Caki2 (cell line): Measurements from ENCODE around the gene PNLIPRP2. TPM values are rescaled to one million over a fixed set of nuclear protein-coding genes. Genes with fewer than 3 reads are reported as not detected.

ENCODE experiments used
- DNase-seq: peaks from one replicate; pipeline ENCODE4 v3.0.0-alpha.2; 2015; ENCODE audit warnings: low read depth
- in situ Hi-C: cut with HindIII; loops from 2 replicates; pipeline ENCODE4 v1.10.0; 2016; ENCODE audit warnings: low sequenced_read_pairs, low pct_unique_long_range_greater_than_20kb, mixed read lengths
- total RNA-seq: library from RNA; depleted of rRNA; stranded (reverse); fragments of >200 nt; shearing (Covaris generic); gene quantifications from 2 replicates; pipeline ENCODE4 v1.2.3, GENCODE V29; 2014; ENCODE audit warnings: low replicate concordance

The PNLIPRP2 gene
- total RNA-seq, 1 experiment from 2014 or later, result not detected

- no peak for DNase-seq
- in situ Hi-C loops, result loop anchor here (25.0 kb wide), 1 partner anchor 551 kb away; the partner anchor contains the start of gene KCNK18
Observed at GRCh38 chr10:116636385-116636784, 15.6 kb downstream of the PNLIPRP2 start.

- in situ Hi-C loops, result loop anchor here (25.0 kb wide), 1 partner anchor 550 kb away; the partner anchor contains the start of gene KCNK18
- no peak for DNase-seq
Observed at GRCh38 chr10:116636976-116637375, 16.2 kb downstream of the PNLIPRP2 start.

GRCh38 chr10:116637830-116638229 is 17.1 kb downstream of the PNLIPRP2 start:
- in situ Hi-C loops, result loop anchor here (25.0 kb wide), 1 partner anchor 549 kb away; the partner anchor contains the start of gene KCNK18
- no peak for DNase-seq

- in situ Hi-C loops, result loop anchor here (25.0 kb wide), 1 partner anchor 541 kb away; the partner anchor contains the start of gene KCNK18
- no peak for DNase-seq
Observed at GRCh38 chr10:116646502-116646901, 25.7 kb downstream of the PNLIPRP2 start.

GRCh38 chr10:116648903-116649302 is 28.1 kb downstream of the PNLIPRP2 start:
- in situ Hi-C loops, result loop anchor here (25.0 kb wide), 1 partner anchor 538 kb away; the partner anchor contains the start of gene KCNK18
- DNase-seq, result no peak

- in situ Hi-C loops, result no loop called here
- DNase-seq, result no peak
Observed at GRCh38 chr10:116653885-116654284, 33.1 kb downstream of the PNLIPRP2 start.

GRCh38 chr10:116654816-116655215 is 34.1 kb downstream of the PNLIPRP2 start:
- DNase-seq, result no peak
- in situ Hi-C loops, result no loop called here

- no peak for DNase-seq
- in situ Hi-C loops, result no loop called here
Observed at GRCh38 chr10:116655568-116655967, 34.8 kb downstream of the PNLIPRP2 start.

GRCh38 chr10:116656044-116656443 is 35.3 kb downstream of the PNLIPRP2 start:
- in situ Hi-C loops, result no loop called here
- no peak for DNase-seq

- no peak for DNase-seq
- in situ Hi-C loops, result no loop called here
Observed at GRCh38 chr10:116657863-116658551, 37.3 kb downstream of the PNLIPRP2 start.

- no peak for DNase-seq
- in situ Hi-C loops, result no loop called here
Observed at GRCh38 chr10:116659049-116659670, 38.4 kb downstream of the PNLIPRP2 start.

- in situ Hi-C loops, result no loop called here
Observed at GRCh38 chr10:116660860-116661259, 40.1 kb downstream of the PNLIPRP2 start.

GRCh38 chr10:116663342-116663741 is 42.6 kb downstream of the PNLIPRP2 start:
- no peak for DNase-seq
- in situ Hi-C loops, result no loop called here

More at GRCh38 chr10:116660860-116661259, 40.1 kb downstream of the PNLIPRP2 start:
- DNase-seq, result no peak

GRCh38 chr10:116664631-116665030 is 43.9 kb downstream of the PNLIPRP2 start:
- no peak for DNase-seq
- in situ Hi-C loops, result no loop called here

- in situ Hi-C loops, result no loop called here
- DNase-seq, result no peak
Observed at GRCh38 chr10:116665541-116666125, 44.9 kb downstream of the PNLIPRP2 start.

GRCh38 chr10:116667484-116667883 is 46.7 kb downstream of the PNLIPRP2 start:
- in situ Hi-C loops, result no loop called here
- no peak for DNase-seq

- no peak for DNase-seq
Observed at GRCh38 chr10:116668018-116668417, 47.3 kb downstream of the PNLIPRP2 start.

GRCh38 chr10:116668446-116668845 is 47.7 kb downstream of the PNLIPRP2 start:
- in situ Hi-C loops, result no loop called here
- DNase-seq, result no peak

More at GRCh38 chr10:116668018-116668417, 47.3 kb downstream of the PNLIPRP2 start:
- in situ Hi-C loops, result no loop called here

- no peak for DNase-seq
- in situ Hi-C loops, result no loop called here
Observed at GRCh38 chr10:116669080-116669479, 48.3 kb downstream of the PNLIPRP2 start.
